GM19240 (cell line): ENCODE data around the gene OR4S1.
"Not testable (repeated sequence)": the region's sequence is repeated elsewhere in the genome, so short reads cannot be mapped to it uniquely, and the experiment has no call there.

Experiments used
- DNase-seq: peaks from one replicate; pipeline ENCODE4 v3.0.0; 2011; ENCODE audit warnings: low spot score; ENCODE audit not compliant: insufficient read length

The OR4S1 gene, protein sequence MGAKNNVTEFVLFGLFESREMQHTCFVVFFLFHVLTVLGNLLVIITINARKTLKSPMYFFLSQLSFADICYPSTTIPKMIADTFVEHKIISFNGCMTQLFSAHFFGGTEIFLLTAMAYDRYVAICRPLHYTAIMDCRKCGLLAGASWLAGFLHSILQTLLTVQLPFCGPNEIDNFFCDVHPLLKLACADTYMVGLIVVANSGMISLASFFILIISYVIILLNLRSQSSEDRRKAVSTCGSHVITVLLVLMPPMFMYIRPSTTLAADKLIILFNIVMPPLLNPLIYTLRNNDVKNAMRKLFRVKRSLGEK

DNA sequence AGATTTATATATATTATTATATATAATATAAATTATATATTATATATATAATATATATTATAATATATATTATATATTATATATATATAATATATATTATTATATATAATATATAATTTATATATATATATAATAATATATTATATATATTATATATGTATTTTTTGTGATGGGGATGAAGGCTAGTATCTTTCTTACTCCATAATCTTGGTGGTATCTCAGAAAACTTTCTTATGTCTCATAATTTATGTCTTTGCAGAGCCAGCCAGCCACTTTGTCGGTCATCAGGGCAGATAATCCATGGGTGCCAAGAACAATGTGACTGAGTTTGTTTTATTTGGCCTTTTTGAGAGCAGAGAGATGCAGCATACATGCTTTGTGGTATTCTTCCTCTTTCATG, at the start of gene OR4S1:
OR4S1 (plus strand) TSS at position 301 of the 400 bp plus-strand sequence; CDS start at position 301, 0 bp downstream.
- DNase-seq = no peak

DNA sequence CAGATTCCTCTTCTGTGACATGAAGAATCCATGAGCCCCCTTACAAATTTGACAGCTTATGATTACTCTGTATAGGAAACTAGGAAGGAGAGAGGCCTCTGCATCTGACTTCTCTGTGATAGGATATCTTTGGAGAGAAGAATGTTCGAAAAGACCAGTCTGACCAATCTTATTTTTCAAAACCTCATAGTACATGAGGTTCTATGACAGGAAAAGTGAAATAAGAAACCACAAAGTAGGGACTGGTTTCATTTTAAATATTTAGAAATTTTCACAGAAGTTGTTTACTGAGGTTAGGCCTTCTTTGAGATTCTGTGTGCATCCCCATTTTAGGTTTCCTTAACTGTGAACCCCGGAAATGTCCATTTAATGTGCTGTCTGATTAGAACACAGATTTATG, 44.4 kb upstream of the OR4S1 start:
- DNase-seq = no peak

DNA sequence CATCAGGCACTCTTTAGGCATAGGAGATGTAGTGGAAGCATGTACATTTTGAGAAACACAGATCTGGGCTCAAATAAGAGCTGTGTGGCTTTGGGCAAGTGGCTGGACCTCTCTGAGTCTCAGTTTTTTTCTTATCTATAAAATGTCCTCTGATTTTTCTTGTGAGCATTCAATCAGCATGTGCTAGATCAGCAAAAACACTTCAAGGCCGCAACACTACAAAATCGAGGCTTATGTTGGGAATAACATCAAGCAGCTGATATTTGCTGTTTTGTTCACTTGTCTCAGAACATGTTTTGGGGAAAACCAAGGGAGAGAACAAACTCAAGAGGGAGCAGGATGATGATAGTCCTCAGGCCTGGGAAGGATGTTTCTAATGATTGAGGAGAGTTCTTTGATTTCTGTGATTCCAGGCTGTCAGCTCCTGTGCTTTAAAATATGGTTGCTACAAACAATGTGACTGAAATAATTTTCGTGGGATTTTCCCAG, 42.6 kb upstream of the OR4S1 start, which contains the start of gene OR4X1:
OR4X1 (plus strand) TSS at position 439 of the 489 bp plus-strand sequence; CDS start at position 439, 0 bp downstream.
- no peak for DNase-seq

DNA sequence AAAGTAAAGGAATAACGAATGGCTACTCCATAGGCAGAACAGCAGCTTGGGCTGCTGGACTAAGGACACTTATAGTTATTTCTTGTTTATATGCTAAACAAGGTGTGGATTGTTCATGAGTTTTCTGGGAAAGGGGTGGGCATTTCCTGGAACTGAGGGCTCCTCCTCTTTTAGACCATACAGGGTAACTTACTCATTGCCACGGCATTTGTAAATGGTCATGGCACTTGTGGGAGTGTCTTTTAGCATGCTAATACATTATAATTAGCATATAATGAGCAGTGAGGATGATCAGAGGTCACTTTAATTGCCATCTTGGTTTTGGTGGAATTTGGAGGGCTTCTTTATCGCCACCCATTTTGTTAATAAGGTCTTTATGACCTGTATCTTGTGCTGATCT, 35.4 kb upstream of the OR4S1 start:
- DNase-seq = no peak

DNA sequence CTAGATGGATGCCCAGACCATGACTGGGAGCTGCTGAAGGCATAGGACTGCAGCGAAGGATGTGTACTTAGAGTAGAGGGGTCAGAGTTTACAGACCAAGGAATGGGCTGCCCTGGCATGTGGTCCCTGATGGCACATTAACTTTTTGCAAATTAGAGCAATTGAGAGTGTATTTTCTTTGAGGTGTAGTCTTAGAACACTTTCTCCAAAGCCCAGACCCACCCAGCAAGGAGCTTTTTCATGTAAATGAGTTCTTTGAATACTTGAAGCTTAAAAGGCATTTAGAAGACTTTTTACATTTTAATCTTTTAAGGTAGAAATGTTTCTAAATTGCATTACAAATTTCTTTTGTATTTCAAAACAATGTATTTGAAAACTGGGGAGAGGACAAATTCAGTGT, 33.4 kb upstream of the OR4S1 start:
- DNase-seq = no peak

DNA sequence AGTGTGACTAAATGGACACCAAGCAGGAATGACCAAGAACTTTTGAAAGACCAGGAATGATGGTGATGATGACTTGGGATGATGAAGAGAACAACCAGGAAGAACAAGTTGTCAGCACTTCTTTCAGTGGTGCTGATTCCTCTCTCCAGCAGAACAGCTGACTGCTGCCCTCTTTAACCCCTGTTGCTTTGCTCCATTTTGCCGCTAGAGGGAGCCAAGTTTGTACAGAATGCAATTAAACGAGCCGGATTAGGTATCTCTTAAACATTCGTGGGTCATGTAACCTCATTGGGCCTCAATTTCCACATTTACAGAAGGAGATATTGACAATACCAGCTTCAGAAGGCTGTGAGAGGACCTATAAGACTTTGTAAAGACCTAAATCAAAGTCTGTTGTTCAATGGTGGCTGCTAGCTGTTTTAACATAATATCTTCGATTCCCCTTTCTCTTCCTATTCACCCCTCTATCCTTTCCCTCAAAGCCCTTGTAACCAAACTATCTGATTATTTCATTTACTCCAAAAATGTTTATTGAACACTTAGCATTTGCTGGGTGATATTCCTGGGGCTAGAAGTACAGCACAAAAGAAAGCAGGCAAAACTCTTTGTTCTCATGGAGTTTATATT, 1.9 kb downstream of the OR4S1 start:
- peak; percentile 14 for DNase-seq

DNA sequence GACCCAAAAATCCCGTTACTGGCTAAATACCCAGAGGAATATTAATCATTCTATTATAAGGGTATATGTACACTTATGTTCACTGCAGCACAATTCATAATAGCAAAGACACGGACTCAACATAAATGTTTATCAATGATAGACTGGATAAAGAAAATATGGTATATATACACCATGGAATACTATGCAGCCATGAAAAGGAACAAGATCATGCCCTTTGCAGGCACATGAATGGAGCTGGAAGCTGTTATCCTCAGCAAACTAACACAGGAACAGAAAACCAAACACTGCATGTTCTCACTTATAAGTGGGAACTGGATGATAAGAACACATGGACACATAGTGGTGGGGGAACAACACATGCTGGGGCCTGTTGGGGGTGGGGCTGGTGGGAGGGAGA, 7.6 kb downstream of the OR4S1 start:
- not testable (repeated sequence) for DNase-seq

DNA sequence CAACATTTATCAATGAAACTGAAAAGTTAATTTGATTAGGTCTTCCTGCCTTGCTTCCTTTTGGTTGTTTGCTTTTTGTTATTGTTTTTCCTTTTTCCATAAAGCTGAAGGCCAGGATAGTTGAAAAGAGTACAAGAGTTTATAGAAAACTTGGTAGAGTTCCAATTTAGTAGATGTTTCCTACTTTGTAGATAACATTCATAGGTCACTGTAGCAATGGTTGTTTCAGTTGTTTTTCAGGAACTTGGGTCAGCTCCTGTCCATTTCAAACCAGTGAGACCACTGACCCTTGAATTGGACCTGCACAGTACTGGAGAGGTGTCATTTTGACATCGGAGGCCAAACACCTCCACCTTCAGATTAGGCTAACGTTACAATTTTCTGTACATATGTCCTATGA, 13.8 kb downstream of the OR4S1 start:
- DNase-seq = not testable (repeated sequence)

DNA sequence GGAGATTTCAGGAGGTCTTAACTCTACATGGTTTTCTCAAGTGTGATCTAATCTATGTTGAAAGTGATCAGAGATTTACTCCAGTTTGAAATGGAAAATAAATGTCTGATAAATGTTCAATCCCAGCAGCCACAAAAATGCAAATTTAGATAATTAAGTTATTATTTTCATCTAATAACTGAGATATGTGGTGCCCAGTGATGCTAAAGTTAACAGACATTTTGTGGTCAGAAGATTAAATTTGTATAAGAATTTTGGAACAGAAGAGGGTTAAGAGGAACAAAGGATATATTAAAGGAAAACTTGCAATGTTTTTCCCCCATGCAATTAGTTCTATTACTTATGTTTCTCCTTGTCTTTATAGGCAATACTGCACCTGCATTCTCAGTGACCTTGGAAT, 18.6 kb downstream of the OR4S1 start, which contains the start of gene OR4C3:
OR4C3 (plus strand) TSS at position 301 of the 400 bp plus-strand sequence. CDS start 102 bp downstream, outside the sequence.
- DNase-seq = not testable (repeated sequence)

DNA sequence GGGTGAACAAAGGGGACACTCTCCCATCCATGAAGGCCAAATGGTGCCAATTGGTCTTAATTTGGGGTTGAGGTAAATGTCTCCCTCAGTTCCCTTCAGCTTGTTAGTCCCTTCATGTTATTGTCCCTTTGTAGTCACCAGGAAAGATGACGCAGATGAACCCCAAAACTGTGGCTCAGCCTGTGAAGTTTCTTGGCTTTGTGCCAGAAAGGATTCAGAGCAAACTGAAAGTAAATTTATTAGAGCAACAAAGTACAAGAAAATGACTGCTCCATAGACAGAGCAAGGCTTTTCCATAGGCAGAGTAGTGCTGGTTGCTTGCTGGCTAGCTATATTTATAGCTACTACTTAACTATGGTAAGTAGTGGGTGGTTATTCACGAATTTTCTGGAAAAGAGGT, 35.4 kb downstream of the OR4S1 start:
- no peak for DNase-seq

DNA sequence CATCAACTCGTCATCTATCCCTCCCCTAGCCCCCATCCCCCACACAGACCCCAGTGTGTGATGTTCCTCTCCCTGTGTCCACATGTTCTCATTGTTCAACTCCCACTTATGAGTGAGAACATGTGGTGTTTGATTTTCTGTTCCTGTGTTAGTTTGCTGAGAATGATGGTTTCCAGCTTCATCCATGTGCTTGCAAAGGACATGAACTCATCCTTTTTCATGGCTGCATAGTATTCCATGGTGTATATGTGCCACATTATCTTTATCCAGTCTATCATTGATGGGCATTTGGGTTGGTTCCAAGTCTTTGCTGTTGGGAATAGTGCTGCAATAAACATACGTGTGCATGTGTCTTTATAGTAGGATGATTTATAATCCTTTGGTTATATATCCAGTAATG, 36.5 kb downstream of the OR4S1 start:
- not testable (repeated sequence) for DNase-seq

DNA sequence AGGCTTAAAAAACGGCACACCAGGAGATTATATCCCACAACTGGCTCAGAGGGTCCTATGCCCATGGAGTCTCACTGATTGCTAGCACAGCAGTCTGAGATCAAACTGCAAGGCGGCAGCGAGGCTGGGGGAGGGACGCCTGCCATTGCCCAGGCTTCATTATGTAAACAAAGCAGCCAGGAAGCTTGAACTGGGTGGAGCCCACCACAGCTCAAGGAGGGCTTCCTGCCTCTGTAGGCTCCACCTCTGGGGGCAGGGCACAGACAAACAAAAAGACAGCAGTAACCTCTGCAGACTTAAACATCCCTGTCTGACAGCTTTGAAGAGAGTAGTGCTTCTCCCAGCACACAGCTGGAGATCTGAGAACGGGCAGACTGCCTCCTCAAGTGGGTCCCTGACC, 40.3 kb downstream of the OR4S1 start:
- DNase-seq = not testable (repeated sequence)

DNA sequence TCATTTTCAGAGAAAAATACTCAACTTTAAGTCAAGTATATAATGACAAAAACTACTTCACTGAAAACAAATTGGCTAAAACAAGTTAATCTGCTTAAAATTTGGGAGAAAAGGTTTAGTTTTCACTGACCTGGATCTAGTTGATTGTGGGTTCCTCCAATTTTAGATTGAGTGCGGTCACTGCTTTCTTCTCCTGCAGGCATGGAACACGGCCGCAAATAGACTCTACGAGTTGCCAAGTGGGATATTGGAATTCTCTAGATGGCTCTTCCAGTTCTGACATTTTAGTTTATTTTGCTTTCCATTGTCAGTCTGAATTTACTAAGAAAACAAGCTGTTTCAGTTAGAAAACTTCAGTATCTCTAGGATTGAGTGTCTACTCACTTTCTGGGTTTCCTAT, 48.0 kb downstream of the OR4S1 start:
- no peak for DNase-seq

DNA sequence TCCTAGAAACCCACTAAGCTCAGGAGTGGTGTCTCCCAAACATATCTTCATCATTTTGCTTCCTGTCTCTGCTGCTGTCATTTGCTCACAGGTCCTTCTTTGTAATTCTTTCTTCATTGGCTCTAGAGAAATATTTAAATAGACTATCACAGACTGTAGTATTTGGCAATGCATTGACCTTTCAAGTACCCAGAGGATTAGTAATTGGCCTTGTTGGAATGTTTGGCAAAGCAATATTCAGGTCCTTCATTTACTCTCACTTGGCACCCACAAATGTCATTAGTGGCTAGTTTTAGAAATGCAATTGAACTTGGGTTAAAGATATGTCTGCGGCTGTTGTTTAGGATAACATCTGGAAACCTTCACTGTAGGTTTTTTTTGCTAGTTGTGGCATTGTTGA, 48.7 kb downstream of the OR4S1 start:
- DNase-seq = no peak
